ENCODE measurements around the gene CCL27. TPM values are rescaled to one million over a fixed set of nuclear protein-coding genes. Genes with fewer than 3 reads are reported as not detected.

Gene CCL27
- total RNA-seq, 2 experiments from 2014 or later, result 0.29 to 0.44 TPM

DNA sequence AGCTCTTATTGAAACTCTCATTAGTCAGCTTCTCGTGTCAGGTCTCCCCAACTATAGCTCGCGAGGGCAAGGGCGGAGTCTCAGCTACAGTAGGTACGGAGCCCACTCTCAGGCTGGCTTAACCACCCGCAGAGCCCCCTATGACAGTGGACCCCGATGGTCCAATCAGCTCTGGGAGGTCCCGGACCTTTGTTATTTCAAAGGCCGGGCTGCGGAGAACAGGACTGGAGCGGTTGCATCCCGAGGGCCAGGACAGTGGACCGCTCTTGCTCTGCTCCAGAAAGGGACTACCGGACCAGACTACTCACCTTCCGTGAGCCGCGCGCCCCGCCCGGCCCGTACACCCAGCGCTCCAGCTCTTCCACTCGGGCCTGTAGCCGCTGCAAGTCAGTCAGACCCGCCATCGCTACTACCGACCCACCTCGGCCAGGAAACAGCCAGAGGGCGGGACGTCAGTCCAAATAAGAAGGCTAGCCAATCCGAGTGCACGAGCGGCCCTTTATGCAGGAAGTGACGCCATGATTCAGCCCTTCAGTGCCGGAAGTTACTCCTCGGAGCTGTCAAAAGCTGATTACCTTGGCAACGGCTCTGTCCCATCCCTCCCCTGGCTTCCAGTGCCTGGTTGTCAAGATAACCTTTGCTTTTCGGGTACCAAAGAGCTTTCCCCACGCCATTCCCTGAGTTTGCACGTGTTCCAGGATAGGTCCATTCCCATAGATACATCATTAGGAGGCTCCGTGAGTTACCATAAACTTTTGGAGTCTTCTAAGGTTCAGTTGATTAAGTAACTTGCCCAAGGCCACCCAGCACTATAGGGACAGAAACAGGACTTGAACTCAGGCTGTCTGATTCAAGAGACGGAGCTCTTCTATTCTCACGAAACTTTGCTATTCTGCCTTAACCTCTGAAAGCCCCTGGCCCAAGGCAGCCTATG is 42.1 kb downstream of the CCL27 start, which contains the start of gene DCTN3:
Gene DCTN3, minus strand, starts transcription at position 435 of the 934 bp plus-strand sequence. Its CDS starts 31 bp downstream, at position 404.
- ChIA-PET POLR2A (interaction anchor here (1.0 to 1.9 kb wide), 4 partner anchors 8 to 17 kb away, joined by 3 to 11 read pairs (median 5); partner anchors contain the start of genes ARID3C and SIGMAR1), CTCF (interaction anchor here (0.7 to 2.6 kb wide), 8 partner anchors 8 to 82 kb away, joined by 3 to 20 read pairs (median 4); partner anchors contain the start of genes ARID3C and RPP25L)

DNA sequence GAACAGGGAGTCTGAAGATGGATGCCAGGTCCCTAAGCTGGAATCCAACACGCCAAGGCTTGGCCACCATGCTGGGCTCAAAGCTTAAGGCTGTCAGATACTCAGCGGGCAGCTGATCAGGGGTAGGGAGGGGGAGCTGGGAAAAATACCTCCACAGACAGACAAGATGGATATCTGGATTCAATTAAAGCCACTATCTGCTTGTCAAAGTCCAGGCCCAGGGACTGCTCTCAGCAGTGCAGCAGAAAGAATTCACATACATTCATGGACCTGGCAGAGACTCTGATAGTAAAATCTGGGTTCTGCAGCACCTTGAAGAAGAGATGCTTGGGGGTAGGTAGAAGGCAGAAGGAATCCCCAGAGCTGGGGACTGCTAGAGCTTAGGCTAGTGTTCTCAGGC is 47.3 kb downstream of the CCL27 start:
- POLR2A ChIA-PET, result interaction anchor here (0.5 to 0.6 kb wide), 2 partner anchors 146 to 1537 kb away, joined by 5 to 8 read pairs; no protein-coding TSS in a partner anchor

DNA sequence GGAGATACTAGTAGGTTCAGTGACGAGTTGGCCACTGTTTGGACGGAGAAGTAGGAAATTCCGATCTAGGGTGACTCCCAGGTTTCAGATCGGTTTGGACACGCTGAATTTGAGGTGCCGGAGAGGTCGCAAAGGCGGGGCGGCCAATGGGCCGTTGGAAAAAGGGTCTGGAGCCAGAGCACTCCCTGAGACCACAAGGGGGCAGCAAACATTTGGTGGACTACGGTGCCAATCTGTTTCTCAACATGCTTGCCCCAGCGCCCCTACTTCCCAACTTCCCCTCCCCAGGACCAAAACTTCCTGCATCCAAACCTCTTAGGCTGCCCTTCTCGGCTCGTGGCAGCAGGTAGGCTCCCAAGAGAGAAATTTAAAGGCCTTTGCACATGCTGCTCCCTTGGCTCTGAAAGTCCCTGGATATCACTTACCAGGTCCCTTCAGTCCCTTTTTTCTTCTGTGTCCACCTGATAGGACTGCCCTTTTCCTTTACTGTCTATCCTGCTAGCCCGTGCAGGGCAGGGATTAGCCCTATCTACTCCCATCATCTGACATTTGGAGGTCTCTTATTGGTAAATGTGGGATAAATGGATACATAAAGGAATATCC is 49.6 kb downstream of the CCL27 start:
- ChIA-PET POLR2A (interaction anchor here (0.6 to 1.3 kb wide), 3 partner anchors 8 to 34 kb away, joined by 4 to 5 read pairs (median 4); partner anchors contain the start of genes DCTN3 and GALT), CTCF (interaction anchor here (0.9 to 6.2 kb wide), 3 partner anchors 8 to 33 kb away, joined by 3 to 89 read pairs (median 5); partner anchors contain the start of genes ARID3C, DCTN3, GALT and SIGMAR1)

More for the DNA sequence above, 47.3 kb downstream of the CCL27 start:
- CTCF ChIA-PET, result interaction anchor here (0.7 to 6.2 kb wide), 2 partner anchors 18 to 87 kb away, joined by 3 to 89 read pairs; partner anchors contain the start of genes ARID3C and SIGMAR1

Other genes starting within 250 kb of the CCL27 start
- 1 to 10 TPM; 8.4 to 8.7 TPM for gene FAM219A, start 204.1 kb downstream of the CCL27 start, total RNA-seq
- not detected for gene DNAI1, start 203.9 kb downstream of the CCL27 start, total RNA-seq
- gene ENHO, start 139.7 kb downstream of the CCL27 start, total RNA-seq, result under 1 TPM; 0.38 to 0.61 TPM
- gene CNTFR, start 72.9 kb downstream of the CCL27 start, total RNA-seq, result not detected
- 10 to 100 TPM; 34.1 to 39.5 TPM for gene RPP25L, start 50.6 kb downstream of the CCL27 start, total RNA-seq
- 10 to 100 TPM; 66.7 to 71.8 TPM for gene DCTN3, start 42.2 kb downstream of the CCL27 start, total RNA-seq
- gene ARID3C, start 33.6 kb downstream of the CCL27 start, total RNA-seq, result under 1 TPM; 0.25 to 0.34 TPM
- gene SIGMAR1, start 24.9 kb downstream of the CCL27 start, total RNA-seq, result 100 to 1,000 TPM; 141 to 147 TPM
- gene GALT, start 16.0 kb downstream of the CCL27 start, total RNA-seq, result 10 to 100 TPM; 42.6 to 42.9 TPM
- gene IL11RA, start 10.5 kb downstream of the CCL27 start, total RNA-seq, result 10 to 100 TPM in 1 of 2 experiments, 1 to 10 TPM in 1; 9.3 to 11.1 TPM
- not detected for gene CCL19, start 28.6 kb upstream of the CCL27 start, total RNA-seq
- not detected for gene CCL21, start 47.5 kb upstream of the CCL27 start, total RNA-seq

Measured in activated CD8-positive, alpha-beta memory T cell treated with anti-CD3 and anti-CD28 coated beads for 36 hours (primary cell).